ENCODE data around the gene TNPO3.

DNA sequence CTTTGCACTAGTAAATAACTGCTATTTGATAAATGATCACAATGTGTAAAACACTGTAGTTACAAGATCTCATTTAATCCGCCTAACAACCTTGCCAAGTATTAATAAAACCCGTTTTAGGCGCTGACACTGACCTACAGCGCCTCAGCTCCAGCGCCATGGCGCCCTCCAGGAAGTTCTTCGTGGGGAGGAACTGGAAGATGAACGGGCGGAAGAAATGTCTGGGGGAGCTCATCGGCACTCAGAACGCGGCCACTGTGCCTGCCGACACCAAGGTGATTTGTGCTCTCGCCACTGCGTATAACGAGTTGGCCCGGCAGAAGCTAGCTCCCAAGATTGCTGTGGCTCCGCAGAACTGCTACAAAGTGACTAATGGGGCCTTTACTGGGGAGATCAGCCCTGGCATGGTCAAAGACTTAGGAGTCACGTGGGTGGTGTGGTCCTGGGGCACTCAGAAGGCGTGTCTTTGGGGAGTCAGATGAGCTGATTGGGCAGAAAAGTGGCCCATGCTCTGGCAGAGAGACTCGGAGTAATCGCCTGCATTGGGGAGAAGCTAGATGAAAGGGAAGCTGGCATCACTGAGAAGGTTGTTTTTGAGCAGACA lies 1.1 kb upstream of the TNPO3 start:
- TF ChIP-seq EZH2 (IDR thresholded peaks at IDR 0.05; ENCODE audit: low read depth): no peak
- TF ChIP-seq, protein P1, sequence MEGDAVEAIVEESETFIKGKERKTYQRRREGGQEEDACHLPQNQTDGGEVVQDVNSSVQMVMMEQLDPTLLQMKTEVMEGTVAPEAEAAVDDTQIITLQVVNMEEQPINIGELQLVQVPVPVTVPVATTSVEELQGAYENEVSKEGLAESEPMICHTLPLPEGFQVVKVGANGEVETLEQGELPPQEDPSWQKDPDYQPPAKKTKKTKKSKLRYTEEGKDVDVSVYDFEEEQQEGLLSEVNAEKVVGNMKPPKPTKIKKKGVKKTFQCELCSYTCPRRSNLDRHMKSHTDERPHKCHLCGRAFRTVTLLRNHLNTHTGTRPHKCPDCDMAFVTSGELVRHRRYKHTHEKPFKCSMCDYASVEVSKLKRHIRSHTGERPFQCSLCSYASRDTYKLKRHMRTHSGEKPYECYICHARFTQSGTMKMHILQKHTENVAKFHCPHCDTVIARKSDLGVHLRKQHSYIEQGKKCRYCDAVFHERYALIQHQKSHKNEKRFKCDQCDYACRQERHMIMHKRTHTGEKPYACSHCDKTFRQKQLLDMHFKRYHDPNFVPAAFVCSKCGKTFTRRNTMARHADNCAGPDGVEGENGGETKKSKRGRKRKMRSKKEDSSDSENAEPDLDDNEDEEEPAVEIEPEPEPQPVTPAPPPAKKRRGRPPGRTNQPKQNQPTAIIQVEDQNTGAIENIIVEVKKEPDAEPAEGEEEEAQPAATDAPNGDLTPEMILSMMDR (conservative IDR thresholded peaks at IDR 0.05): no peak
